NCI-H2081 treated with DMSO at 0.1 percent for 48 hours (cell line): ENCODE measurements around the gene PDE1A.
"Not testable (repeated sequence)": the region's sequence is repeated elsewhere in the genome, so short reads cannot be mapped to it uniquely, and the experiment has no call there.

Source experiments
- DNase-seq: peaks from one replicate; lab custom pipeline; 2025; lab: John Stamatoyannopoulos, UW

The PDE1A gene

DNA sequence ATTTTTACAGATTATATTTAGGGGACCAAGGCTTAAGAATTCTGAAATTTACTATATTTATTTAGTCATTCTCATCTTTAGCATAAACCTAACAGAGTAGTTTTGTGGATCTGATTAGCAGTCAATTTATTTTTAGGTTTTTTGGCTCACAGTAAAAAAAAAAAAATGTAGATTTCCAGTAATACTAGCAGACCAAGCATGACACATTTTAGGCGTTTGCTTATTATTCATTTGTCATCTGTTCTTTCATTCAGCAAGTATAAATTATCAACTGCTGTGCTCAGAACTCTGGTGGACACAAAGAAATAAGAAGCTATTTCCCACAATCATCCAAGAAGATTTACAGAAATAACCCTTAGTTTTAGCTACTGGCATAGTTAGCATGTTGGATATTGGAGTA is 20.6 kb downstream of the PDE1A start:
- DNase-seq, result no peak

GRCh38 chr2:182404975-182405561 is 21.8 kb downstream of the PDE1A start:
- no peak for DNase-seq

DNA sequence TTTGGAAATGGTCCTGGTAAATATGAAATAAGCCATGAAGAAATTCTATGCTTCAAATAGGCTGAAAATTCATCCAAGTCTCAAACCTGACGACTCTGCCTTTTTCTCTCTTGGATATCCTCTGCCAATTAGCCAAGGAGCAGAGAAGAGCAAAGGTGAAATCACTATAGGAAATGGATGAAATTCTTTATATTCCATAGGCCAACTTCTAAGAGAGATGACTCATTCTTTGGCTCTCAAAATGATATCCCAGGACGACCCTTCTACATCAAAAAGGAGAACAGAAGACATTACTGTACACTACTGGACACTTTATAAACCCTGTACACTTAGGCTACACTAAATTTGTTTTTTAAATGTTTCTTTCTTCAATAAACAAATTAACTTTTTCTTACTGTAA is 22.7 kb downstream of the PDE1A start:
- no peak for DNase-seq

- DNase-seq, result no peak
Observed at GRCh38 chr2:182393270-182393760, 33.5 kb downstream of the PDE1A start.

GRCh38 chr2:182391443-182391842 is 35.4 kb downstream of the PDE1A start:
- no peak for DNase-seq

GRCh38 chr2:182386267-182386880 is 40.5 kb downstream of the PDE1A start:
- DNase-seq, result not testable (repeated sequence)

- no peak for DNase-seq
Observed at GRCh38 chr2:182384860-182385259, 42.0 kb downstream of the PDE1A start.

GRCh38 chr2:182381225-182381624 is 45.6 kb downstream of the PDE1A start:
- DNase-seq, result no peak

DNA sequence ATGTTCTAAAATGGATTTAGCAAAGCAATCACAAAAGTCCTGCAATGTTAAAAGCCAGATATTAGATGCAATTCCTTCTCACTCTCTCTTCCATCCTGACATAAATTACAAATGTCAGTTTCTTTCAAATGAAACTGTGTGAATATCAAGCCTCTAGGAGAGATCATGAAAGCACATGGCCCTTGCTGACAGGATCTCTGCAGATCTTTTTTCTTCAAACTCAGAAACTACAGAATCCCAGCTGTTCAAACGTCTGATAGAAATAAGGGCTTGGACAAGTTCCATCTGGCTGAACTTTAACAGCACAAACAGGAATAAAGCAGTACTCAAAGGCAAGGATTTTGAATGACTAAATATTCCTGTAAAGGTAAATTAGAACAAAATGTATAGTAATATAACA is 47.6 kb downstream of the PDE1A start:
- no peak for DNase-seq

DNA sequence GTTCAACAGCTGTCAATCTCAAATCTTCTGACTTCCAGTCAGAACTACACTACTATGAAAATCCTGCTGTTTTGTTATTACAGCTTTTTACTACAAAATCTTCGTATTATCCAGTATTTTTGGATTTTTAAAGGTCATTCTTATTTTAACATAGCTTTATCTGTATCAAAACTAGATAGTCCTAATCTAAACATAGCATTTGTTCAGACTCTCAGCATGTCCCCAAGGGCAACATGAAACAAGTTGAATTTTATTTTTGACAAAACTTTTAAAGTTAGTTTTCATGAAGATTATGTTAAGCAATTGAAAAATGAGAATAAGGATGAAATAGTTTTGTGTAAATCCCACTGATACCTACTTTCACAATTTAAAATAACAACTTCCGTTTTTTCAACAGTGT is 48.1 kb downstream of the PDE1A start:
- DNase-seq, result no peak

DNA sequence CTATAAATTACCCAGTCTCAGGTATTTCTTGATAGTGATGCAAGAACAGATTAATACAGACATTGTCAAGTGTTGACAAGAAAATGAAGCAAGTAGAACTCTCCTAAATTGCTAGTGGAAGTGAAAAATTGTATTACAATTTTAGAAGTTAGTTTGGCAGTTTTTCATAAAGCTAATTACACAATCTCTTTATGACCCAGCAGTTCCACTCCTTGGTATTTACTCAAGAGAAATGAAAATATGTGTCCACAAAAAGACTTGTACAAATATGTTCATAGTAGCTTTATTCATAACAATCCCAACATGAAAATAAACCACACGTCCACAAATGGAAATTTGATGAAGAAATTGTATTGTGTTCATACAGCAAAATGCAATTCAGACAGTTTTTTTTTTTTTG is 49.4 kb downstream of the PDE1A start:
- no peak for DNase-seq

DNA sequence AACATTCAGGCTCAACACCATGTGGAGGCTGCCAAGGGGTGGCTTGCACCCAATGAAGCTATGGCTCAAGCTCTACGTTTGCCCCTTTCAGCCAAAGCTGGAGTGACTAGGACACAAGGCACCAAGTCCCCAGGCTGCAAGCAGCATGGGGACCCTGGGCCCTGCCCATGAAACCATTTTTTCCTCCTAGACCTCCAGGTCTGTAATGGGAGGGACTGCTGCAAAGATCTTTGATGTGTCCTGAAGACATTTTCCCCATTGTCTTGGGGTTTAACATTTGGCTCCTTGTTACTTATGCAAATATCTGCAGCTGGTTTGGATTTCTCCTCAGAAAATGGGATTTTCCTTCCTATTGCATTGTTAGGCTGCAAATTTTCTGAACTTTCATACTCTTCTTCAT is 51.0 kb downstream of the PDE1A start:
- DNase-seq, result no peak

- no peak for DNase-seq
Observed at GRCh38 chr2:182372661-182373060, 54.2 kb downstream of the PDE1A start.

- DNase-seq, result no peak
Observed at GRCh38 chr2:182368996-182369395, 57.8 kb downstream of the PDE1A start.

- DNase-seq, result no peak
Observed at GRCh38 chr2:182368446-182368845, 58.4 kb downstream of the PDE1A start.

DNA sequence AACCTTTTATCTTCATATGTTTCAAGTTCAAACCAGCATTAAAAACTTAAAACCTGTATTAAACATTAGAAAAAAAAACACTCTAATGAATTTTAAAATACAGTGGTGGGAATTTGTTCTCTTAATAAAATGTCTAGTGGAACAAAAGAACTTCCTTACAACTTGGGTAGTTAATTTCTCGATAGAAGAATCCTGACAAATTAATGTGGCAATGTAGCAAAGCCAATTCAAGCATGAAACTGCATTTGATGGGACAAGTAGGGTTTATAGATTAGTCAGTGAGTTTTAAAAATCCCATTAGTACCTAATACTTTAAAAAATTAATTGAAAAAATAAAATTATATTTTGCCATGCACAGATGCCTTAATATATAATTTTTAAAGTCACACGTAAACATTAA is 59.4 kb downstream of the PDE1A start:
- DNase-seq, result no peak

DNA sequence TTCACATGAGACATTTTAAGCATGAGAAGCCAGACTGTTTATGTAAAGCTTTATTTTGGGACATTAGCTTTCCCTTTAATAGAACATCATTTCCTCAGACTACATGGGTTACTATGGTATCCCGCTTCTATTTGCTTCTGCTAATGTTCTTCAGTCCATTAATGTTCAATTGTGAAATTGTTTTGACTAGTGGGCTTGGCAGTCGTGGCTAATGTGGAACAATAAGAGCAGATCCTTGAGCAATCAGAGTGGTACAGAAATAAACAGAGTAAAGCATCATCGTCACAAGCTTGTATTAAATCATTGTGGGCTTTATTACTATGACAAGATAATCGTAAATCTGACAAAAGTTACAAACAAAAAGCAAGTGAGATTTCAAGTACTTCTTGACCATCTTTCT is 60.2 kb downstream of the PDE1A start:
- DNase-seq, result no peak

- no peak for DNase-seq
Observed at GRCh38 chr2:182365855-182366254, 61.0 kb downstream of the PDE1A start.

DNA sequence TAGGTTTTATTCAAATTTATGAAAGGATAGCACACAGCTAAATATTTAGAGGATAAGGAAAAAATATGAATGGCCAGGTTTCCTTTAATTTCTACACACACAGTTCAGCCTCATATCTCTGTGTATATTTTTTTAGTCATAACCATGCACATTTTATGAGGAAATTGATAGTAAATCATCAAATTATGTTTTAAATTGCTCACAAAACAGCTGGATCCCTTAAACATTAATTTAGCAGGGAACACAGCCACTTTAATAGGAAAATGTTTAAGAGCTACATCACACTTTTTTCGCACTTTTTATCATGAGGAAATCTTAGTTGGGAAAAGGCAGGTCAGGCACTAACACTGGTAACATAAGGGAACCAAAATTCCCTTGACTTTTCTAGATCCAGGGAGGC is 65.4 kb downstream of the PDE1A start:
- no peak for DNase-seq

DNA sequence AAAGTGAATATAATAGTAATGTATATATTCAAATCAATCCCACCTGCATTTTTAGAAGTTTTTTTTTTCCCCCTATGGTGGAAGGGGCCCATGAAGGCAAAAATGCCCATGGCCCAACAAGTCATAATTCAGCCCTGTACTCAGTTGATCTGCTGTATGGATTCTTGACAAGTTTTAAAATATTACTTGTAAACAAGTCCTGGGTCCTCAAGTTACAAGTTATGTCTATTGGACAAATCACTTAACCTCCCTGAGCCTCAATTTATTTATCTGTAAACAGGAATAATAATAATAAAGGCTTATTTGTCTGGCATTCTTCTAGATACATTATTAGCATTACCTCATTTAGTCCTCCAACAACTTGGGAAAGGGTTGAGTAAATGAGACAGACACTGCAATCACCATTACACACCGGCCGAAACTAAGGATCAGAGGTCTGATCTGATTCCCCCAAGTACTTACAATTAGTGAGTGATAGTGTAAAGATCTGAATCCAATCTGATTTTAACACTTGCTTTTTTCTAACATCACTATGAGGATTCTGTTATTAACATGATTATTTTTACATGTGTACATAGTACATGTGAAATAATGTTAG is 66.1 kb downstream of the PDE1A start:
- no peak for DNase-seq

DNA sequence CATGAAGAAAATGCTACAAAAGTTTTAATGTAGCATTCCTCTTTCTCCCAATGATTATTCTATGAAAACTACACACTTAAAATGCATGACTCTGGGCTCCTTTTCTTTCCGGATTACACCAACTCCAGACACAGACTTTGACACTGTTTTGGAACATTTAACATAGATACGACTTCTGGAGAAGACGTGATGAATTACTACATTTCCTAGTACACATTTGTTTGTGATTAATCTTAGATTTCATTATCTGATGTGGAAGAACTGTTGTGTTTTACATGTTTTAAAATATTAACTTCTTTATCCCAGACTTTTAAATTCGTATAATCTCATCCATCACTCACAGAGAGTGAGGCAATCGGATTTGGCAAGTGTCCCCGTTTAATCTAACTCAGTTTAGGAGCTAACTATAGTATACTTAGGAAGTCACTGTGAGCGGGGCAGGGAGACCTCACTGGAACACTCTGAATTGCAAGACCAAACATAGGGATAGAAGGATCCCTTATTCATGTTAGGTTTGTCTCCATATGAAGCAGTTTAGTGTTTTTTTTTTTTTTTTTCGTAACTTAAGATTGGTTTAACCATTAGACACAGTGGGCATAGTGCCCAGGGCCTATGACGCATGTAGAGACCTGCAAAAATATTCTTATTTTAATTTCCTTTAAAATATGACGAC is 66.7 kb downstream of the PDE1A start:
- no peak for DNase-seq

GRCh38 chr2:182359027-182359989 is 67.5 kb downstream of the PDE1A start:
- no peak for DNase-seq
